NCI-H1092 (cell line): ENCODE measurements around the gene MFF.
"Not testable (repeated sequence)": the region's sequence is repeated elsewhere in the genome, so short reads cannot be mapped to it uniquely, and the experiment has no call there.

Experiments used
- DNase-seq: peaks from one replicate; lab custom pipeline; 2025; lab: John Stamatoyannopoulos, UW

MFF gene

DNA sequence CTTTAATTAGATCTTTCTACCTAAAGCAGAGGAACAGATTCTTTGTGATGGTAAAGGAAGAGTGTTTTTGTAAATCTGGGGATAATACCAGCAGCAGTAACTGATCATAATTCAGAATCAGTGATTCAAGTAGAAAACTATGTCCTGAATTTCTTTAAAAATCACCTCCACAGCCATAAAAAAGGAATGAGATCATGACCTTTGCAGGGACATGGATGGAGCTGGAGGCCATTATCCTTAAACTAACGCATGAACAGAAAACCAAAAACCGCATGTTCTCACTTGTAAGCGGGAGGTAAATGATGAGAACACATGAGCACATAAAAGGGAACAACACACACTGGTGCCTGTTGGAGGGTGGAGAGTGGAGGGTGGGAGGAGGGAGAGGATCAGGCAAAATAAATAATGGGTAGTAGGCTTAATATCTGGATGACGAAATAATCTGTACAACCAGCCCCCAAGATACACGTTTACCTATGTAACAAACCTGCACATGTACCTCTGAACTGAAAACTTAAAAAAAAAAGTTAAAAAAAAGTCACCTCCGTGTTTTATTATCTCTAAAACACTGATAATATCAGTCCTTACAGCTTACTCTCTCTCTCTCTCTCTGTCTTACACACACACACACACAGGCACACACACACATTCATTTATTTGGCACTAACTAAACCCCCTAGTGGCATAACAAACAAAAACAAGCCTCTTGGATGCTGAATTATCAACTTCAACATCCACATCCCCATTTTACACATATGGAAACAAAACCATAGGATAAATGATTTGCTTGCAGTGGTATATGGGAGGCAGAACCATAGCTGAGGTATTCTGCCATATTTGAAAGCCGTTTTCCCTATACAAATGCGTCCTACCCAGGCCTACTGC is 52.7 kb downstream of the MFF start:
- DNase-seq = no peak

DNA sequence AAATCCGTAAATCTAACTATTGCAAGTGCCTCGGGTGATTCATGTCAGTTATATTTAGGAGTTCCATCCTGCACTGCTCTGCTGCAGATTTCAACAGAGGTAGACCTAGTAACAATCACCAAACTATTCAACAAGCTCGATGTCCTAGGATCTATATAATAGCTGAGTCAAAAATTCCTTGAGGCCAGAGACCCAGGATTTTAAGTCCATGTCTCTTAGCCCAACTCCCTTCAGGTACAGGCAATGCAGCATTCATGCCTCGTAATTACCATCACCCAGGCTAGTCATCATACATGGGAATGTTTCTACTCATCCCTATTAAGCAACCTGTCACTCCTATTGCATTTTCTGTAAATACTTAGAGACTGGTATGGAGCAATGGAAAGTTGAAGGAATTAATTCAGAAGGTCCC is 53.3 kb downstream of the MFF start:
- no peak for DNase-seq

DNA sequence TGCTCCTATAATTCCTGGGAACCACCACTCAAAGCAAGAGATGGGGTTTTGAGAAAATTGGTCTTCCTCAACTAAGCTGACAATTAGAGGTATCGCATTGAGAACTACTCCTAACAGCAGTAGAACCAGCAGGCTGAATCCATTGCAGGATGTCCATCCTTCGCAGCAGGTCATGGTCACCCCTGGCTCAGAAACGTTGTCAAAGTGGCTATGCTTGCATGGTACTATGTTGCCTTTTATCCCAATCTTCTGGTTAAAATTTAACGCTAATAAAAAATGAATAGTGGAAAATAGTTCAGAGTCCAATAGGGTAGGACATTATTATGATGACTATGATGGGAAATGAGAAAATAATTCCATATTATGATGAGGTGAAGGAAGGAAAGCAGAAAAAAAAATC is 54.0 kb downstream of the MFF start, which contains the start of gene TM4SF20:
TSS of gene TM4SF20 (minus strand) at position 212 of the 400 bp plus-strand sequence. CDS start at position 174, 38 bp downstream.
- no peak for DNase-seq

DNA sequence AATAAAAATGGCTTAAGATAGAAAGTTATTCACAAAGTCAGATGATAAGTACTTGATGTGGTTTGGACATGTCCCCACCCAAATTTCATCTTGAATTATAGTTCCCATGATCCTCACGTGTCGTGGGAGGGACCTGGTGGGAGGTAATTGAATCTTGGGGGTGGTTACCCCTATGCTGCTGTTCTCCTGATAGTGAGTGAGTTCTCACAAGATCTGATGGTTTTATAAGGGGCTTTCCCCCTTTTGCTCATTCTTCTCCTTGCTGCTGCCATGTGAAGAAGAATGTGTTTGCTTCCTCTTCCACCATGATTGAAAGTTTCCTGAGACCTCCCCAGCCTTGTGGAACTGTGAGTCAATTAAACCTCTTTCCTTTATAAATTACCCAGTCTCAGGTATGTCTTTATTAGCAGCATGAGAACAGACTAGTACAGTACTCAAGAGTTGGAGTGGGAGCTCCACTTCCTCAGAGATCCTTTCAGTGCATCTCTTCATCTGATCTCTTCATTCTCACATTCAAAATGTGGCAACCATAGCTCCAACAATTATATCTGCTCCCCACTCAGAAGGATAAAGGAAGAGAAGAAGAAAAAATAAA is 57.3 kb downstream of the MFF start:
- DNase-seq = not testable (repeated sequence)

DNA sequence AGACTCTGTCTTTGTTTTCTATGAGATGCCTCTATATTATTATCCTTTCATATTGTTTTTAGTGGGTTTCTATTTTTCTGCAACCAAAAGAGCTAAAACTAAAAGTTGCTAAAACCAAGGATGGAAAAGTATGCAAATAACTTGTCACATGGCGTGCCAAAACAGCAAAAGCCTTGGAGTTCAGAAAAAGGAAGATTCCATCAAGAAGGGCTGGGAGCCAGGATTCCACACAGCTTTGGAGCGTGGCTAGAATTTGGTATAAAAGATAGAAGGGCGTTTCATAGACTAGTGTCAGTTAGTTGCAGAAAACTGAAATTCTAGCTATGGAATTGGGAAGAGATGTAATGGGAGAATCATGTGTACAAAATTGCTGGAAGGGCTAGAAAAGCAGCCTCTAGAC is 58.6 kb downstream of the MFF start:
- DNase-seq = no peak

DNA sequence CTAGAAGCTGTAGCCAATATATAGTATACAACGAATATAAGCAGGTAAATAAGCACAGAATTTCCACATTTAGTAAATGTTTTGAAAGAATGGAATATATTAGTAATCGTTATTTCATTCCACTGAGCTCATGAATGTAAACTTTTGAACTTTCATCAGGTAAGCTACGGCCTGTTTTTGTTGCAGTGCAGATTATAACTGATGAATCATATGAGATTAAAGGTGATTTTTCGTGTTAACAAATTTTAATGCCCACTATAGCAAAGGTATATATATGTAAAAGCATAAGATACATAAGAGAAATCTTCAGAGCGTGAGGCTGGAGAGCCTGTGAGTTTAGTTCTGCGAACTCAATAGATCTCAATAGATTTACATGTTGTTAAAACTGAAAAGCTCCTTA is 61.6 kb downstream of the MFF start:
- DNase-seq = no peak

DNA sequence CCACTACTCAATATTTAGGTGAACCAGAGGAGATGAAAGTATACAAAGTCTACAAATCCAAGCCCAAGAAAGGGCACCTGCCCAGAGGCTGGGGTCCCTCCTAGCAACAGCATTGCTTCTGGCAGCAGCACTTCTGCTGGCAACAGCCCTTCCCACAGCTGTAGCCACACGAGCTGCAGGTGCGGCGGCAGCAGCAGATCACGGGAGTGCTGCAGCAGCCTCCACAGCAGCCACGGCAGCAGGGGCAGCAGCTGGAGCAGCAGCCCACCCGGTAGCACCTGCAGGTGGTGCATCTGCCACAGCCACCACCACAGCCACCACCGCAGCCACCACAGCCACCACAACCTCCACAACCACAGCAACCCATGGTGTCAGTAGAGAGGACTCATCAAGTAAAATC is 62.5 kb downstream of the MFF start, which contains the start of gene SCYGR1:
TSS of gene SCYGR1 (minus strand) at position 367 of the 400 bp plus-strand sequence. CDS start at position 367, 0 bp downstream.
- DNase-seq = not testable (repeated sequence)

DNA sequence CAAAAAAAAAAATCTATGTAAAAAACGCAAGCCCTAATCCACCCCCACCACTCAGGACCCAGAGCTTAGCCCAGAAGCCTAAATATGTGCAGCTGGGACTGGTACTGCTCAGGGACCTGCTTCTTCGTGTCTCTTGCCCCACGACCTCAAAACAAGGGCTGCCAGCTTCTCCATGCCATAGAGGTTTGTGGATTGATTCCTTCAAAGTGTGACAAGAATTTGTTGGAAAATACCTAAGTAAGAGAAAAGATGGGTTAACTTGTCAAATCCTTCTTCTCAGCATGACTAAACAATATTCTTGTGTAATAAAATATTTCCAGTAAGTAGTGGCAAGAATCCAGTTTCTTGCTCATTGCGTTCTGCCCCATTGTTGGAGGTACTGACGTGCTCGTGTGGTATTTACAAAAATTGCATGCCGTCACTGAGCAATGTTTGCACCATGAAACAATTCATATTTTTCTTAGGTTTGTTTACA is 63.5 kb downstream of the MFF start:
- DNase-seq = no peak

DNA sequence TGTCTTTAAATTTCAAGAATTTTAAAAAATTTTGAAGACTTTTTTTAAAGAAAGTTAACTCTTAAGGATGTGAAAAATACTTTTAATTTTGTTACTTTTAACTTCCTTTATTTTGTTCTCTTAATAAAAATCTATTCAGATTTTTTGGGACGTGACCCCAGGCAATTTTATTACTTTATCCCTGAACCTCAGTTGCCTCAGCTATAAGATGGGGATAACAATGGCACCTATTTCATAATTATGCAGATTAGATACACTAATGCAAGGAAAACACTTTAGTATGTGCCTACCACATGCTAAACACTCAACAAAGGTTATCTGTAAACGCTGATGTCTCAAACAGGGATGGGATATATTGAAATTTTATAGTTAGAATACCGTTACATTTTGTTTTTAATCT is 64.2 kb downstream of the MFF start:
- no peak for DNase-seq

DNA sequence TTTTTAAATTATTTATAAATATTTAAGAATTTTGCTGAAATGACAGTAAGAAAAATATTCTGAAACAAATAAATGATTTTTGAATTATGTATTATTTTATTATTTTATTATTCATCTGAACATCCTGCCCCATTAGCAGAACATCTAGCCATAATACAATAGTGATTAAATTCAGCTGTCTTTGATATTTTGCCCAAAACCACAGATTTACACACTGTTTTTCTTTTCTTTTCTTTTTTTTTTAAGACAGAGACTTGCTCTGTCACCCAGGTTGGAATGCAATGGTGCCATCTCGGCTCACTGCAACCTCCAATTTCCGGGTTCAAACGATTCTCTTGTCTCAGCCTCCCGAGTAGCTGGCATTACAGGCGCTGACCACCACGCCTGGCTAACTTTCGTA is 64.6 kb downstream of the MFF start:
- no peak for DNase-seq

DNA sequence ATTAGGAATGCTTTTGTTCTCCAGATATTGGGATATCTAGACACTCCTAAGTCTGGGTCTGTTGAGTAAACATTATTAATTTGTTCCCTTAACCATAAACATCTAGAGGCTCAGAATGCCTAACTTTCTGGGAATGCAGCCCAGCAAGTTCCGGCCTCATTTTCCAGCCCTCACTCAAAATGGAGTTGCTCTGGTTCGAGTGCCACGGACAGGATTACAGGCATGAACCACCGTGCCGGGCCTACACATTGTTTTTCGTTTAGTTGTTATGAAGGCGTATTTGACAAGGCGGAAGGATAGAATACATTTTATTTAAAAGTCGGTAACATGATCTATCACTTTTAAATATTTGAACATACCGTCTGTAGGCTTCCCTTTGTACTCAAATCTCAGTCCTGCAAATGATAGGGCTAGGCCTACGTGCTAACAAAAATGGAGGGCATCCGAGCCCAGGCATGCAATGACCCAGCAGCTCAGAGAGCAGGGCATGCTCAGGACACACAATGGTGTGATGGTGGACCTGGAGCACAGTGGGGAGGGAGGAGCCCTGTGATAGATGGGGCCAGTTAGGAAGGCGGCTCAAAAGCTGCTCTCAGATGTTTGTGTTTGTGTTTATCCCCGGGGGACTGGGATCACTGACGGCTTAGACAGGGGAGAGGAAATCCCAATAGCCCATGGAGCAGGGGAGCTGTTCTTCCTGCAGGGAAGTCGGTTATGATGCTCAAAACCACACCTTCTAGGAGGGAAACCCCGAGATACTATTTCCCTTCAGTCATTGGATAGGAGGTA is 65.6 kb downstream of the MFF start:
- DNase-seq = no peak

DNA sequence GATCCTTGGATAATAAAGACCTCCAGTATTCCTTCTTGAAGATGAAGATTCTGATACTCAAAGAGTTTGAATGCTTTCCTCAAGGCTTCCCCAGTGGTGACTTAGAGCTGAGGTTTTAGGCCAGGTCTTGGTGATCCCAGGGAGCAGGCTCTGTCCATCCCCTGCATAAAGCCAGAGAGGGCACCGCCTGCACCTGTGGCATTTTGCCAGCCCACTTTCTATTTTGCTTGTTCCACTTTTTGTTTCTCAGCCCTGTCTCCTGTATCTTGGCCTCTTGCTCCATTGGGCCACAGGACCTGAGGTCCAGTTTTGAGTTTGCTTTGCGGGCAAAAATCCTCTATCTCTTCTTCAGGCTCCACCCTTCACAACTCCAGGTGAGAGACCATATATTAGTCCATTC is 69.3 kb downstream of the MFF start:
- DNase-seq = no peak

DNA sequence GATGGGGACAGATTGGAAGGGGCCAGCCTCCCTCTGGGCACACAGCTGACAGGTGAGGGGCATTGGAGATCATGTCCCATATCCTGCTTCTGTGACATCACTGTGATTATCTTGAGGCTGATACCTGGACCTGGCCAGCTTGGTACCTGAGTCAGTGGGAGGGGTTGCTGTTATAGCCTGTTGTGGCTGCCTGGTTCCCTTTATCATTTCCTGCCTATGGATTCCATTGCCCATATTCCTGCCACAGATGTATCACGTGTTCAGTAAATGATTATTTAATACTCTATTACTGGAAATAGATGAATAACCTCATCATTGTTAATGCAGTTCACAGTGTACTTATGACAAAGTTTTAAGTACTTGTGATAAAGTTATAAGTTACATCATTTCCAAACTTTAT is 70.5 kb downstream of the MFF start:
- DNase-seq = no peak

DNA sequence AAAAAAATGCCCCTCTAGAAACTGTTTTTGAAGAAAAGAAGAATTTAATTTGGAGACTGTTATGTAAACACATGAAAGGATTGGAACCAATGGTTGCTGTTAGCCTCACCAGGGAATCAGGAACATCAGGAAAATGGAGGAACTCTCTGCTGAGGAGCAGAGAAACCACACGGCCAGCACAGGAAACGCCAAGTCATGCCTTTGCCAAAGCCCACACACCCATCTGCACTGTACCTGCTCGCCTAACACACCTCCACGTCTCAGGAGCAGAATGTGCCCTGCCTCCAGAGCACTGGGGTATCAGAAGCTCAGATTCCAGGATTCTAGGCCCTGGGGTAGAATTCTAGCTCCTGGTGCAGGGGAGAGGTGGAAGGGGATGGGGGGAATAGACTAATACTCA is 72.5 kb downstream of the MFF start:
- no peak for DNase-seq

DNA sequence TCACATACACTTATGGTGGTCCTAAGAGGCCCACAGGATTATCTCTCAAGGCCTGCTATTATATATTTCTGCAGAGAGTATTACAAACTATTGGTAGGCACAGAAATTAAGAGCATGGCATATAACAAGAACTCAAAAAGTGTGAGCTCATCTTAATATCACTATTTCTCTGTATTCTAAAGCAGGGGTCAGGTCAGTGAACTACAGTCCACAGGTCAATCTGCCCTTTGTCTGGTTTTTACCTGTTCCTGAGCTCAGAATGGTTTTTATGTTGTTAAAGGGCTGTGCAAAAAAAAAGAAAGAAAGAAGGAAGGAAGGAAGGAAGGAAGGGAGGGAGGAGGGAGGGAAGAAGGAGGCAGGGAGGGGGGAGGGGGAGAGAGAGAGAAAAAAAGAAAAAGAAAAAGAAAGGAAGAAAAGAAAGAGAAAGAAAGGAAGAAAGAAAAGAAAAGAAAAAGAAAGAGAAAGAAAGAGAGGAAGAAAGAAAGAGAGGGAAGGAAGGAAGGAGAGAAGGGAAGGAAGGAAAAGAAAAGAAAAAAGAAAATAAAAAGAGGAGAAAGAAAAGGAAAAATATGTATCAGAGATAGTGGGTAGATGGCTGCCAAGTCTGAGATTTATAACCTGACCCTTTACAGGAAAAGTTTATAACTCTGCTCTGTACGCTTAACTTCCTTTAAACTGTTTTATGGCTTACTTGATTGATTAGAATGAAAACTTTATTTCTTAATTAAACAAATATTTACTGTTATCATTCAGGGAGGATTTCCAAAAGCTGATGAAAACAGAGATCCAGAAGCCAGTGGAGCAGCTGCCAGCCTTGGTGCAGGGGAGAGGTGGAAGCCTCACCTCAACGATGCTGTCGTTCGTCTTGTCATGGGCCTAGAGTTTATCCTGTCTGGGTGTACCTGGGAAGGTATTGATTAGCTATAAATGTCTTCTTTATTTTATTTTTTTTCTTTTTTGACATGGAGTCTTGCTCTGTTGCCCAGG is 73.9 kb downstream of the MFF start:
- DNase-seq = no peak

DNA sequence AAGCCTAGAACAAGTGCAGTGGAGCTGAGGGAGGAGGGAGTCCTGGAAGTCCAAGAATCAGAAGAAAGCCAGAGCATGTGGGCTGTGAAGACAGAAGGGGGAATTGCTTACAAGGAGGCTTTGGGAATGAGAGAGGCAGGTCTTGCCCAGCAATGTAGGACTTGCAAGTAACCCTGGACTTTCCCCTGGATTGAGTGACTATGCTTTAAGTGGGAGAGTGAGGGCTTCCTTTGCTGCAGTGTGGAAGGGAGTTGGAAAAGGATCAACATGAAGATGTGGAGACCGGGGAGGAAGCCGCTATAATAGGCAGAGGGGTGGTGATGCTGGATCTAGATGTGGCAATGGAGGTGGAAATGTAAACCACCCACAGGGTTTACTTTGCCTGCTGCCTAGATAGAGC is 76.5 kb downstream of the MFF start:
- no peak for DNase-seq

DNA sequence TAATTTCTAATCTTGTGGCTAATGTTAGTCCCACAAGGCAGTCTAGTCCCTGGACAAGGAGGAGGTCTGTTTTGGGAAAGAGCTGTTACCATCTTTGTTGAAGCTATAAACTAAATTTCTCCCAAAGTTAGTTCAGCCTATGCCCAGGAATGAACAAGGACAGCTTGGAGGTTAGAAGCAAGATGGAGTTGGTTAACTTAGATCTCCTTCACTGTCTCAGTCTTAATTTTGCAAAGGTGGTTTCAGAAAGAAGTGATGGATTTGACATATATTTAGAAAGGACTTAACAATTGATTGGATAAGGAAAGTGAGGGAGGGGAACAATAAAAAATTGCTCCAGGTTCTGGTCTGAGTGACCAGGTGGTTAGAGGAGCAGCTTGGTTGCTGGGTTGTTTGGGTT is 77.3 kb downstream of the MFF start:
- DNase-seq = no peak

DNA sequence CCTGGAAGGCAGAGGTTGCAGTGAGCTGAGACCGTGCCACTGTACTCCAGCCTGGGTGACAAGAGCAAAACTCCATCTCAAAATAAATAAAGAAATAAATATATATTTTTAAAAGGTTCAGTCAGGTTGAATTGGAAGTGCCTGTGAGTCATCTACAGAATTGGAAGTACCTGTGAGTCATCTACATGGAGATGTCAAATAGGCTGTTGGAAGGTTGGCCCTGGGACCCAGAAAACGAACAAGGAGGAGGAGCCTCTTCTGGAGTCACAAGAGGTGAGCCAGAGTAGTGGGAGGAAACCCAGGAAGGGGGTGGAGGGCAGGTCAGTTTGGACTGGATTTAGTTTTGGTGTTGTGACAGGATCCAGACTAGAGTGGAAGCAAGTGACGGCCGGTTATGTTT is 77.9 kb downstream of the MFF start:
- no peak for DNase-seq

DNA sequence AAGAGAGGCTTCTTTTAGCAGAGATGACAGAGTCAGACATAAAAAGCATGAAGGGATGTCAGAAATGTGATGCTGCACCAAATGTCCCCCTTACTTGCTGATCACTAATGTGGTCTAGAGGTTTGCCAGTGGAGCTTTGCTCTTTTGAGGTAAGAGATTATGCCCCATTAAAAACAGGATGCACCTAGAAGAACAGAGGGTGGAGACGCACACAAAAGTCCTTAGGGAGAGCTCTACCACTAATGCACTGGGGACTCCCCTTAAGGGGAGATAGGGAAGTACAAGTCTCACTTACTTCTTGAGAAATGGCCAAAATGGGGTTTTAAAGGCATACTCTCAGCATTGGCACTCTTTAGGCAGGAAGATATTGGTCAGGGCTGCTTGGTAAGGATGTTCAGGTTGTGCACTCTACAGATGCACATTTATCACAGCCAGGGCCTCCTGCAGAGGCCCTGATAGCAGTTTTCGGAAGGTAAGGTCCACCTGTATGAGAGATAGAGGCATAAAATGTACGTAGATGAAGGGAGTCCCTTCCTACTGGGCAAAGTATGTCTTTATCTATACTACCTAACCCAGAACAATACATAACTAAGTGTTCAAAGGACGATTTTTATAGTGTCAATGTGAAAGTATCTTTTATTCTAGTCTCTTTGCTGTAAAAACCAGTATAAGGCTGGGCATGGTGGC is 79.7 kb downstream of the MFF start:
- no peak for DNase-seq

DNA sequence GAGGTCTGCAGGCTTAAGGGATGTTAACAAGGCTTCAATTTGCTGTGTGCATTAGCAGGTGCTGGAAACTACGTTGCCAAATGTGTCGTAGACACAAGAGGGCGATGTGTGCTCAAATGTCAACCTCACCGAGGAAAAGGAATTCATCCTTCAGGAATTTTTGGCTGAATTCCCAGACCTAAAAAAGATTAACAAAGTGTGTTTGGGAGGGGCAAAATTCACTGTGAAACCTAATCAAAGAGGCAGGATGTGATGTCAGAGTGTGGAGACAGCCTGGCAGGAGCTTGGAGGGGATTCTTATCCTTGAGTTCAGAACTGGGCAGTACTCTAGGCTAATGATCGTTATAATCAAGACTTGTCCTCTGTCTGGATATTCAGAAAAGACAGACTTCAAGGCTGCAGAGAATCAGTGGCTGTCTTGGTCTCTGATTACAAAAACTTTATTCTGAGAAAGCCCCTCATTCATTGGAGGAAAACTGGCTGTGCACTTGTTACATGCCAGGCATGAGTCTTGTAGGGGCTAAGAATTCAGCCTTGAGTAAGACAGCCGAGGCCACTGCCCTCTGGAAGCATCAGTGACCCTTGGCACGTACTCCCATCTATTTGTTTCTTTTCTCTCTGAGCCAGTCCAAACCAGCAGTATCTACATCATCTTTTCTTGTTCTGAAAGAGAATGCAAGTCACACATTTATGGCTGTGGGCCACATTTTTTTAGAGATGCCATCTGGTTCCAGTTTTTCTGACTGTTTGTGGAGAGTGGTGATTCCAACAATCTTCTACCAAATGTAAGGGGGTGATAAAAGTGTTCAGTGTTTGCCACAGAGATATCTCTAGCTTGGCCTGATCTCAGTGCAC is 81.4 kb downstream of the MFF start:
- peak; percentile 72 for DNase-seq
